Smooth muscle cell (in vitro differentiated cells): Measurements from ENCODE around the gene KCTD18. TPM values are rescaled to one million over a fixed set of nuclear protein-coding genes. Genes with fewer than 3 reads are reported as not detected.
A peak's percentile ranks its signal among the peaks of the same experiment; 100 is the strongest.

Source experiments
- DNase-seq: peaks from one replicate; lab custom pipeline; 2025; ENCODE audit not compliant: unreplicated experiment; lab: John Stamatoyannopoulos, UW
- H2AFZ ChIP-seq: fragments of 200-600 bp; sonication (generic); 2 replicates; pipeline ENCODE4 v1.6.0; 2016; ENCODE audit warnings: antibody characterized with exemption, low read depth, mild to moderate bottlenecking
- H3F3A ChIP-seq: fragments of 200-600 bp; sonication (generic); 2 replicates; pipeline ENCODE4 v1.6.0; 2017; ENCODE audit warnings: antibody characterized with exemption, low read depth
- H3K27ac ChIP-seq: fragments of 200-600 bp; sonication (generic); 2 replicates; pipeline ENCODE4 v1.5.1; 2016; ENCODE audit warnings: low read depth, mild to moderate bottlenecking
- H3K27me3 ChIP-seq: fragments of 200-600 bp; sonication (generic); 2 replicates; pipeline ENCODE4 v1.6.1; 2016; ENCODE audit warnings: low read depth, mild to moderate bottlenecking
- H3K36me3 ChIP-seq: fragments of 200-600 bp; sonication (generic); 2 replicates; pipeline ENCODE4 v1.5.1; 2016; ENCODE audit warnings: low read depth
- H3K4me1 ChIP-seq: fragments of 200-600 bp; sonication (generic); 2 replicates; pipeline ENCODE4 v1.5.1; 2016; ENCODE audit warnings: low read depth
- H3K4me2 ChIP-seq: fragments of 200-600 bp; sonication (generic); 2 replicates; pipeline ENCODE4 v1.6.0; 2016; ENCODE audit warnings: mild to moderate bottlenecking
- H3K4me3 ChIP-seq: fragments of 200-600 bp; sonication (generic); 2 replicates; pipeline ENCODE4 v1.5.1; 2016; ENCODE audit warnings: mild to moderate bottlenecking
- H3K79me2 ChIP-seq: fragments of 200-600 bp; sonication (generic); 2 replicates; pipeline ENCODE4 v1.6.0; 2016; ENCODE audit warnings: low read depth, mild to moderate bottlenecking
- H3K9ac ChIP-seq: fragments of 200-600 bp; sonication (generic); 2 replicates; pipeline ENCODE4 v1.6.0; 2016; ENCODE audit warnings: low read depth
- H3K9me3 ChIP-seq: fragments of 200-600 bp; sonication (generic); replicated peaks from 2 replicates; pipeline ENCODE4 v1.5.1; 2016; ENCODE audit warnings: low read depth
- H4K20me1 ChIP-seq: fragments of 200-600 bp; sonication (generic); 2 replicates; pipeline ENCODE4 v1.6.0; 2016; ENCODE audit warnings: low read depth
- WGBS: methylation state at CpG from one replicate; pipeline ENCODE4 v1.1.7; 2016; ENCODE audit warnings: low lambda C conversion rate; 5-methylcytosine and 5-hydroxymethylcytosine counted together
- polyA plus RNA-seq: library from polyadenylated mRNA; unstranded; fragments of >200 nt; fragmentation: Nextera tagmentation; extraction: Ambion mirVana; gene quantifications from 2 replicates; pipeline ENCODE4 v1.2.1, GENCODE V29; 2016
- total RNA-seq: library from RNA; depleted of rRNA; stranded (reverse); fragments of >200 nt; gene quantifications from 2 replicates; pipeline ENCODE4 v1.2.3, GENCODE V29; 2014
- TF ChIP-seq, protein P1 (sequence below): fragments of 200-600 bp; sonication (generic); IDR thresholded peaks from 2 replicates; pipeline ENCODE4 v1.5.1; 2017; ENCODE audit warnings: borderline replicate concordance, mild to moderate bottlenecking, antibody characterized with exemption; ENCODE audit not compliant: insufficient read depth, poor library complexity, severe bottlenecking

Gene KCTD18
- total and polyA plus RNA-seq, 2 experiments from 2014 or later: 10.3 to 10.9 TPM

DNA sequence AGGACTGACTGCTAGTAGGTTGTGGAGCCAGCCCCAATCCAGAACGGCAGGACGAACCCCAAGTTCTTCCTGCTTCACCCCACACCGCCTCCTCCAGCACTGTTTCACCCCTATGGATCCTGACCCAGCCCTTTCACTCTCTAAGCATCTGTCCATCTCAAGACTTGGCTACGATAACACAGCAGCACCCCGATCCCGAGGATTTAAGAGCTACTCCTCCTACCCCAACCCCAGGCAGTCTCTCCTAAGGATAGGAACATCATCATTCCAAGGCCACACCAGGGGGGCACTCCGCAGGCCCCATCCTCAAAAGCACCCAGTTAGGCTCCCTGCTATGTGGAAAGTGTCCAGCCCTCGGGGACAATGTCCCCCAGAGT lies 645 bp downstream of the KCTD18 start:
- Histone ChIP-seq H3K9me3 (no peaks in the 10 kb centered on the region), H3K4me2 (peak overlapping the region; percentile 91), H4K20me1 (no peaks in the 10 kb centered on the region), H3K9ac (peak overlapping the region; percentile 77), H3K79me2 (peaks cover 7% of the 10 kb centered on the region), H2AFZ (peak overlapping the region; percentile 63), H3K4me3 (peak overlapping the region; percentile 90), H3K27me3 (no peaks in the 10 kb centered on the region), H3K36me3 (no peaks in the 10 kb centered on the region), H3K4me1 (peaks cover 9% of the 10 kb centered on the region), H3K27ac (no peak overlapping the region), H3F3A (peaks cover 7% of the 10 kb centered on the region)
- 62% methylated on average over 8 of the region's 8 CpGs for WGBS
- DNase-seq: no peak
- TF ChIP-seq, protein P1, sequence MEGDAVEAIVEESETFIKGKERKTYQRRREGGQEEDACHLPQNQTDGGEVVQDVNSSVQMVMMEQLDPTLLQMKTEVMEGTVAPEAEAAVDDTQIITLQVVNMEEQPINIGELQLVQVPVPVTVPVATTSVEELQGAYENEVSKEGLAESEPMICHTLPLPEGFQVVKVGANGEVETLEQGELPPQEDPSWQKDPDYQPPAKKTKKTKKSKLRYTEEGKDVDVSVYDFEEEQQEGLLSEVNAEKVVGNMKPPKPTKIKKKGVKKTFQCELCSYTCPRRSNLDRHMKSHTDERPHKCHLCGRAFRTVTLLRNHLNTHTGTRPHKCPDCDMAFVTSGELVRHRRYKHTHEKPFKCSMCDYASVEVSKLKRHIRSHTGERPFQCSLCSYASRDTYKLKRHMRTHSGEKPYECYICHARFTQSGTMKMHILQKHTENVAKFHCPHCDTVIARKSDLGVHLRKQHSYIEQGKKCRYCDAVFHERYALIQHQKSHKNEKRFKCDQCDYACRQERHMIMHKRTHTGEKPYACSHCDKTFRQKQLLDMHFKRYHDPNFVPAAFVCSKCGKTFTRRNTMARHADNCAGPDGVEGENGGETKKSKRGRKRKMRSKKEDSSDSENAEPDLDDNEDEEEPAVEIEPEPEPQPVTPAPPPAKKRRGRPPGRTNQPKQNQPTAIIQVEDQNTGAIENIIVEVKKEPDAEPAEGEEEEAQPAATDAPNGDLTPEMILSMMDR: no peak

DNA sequence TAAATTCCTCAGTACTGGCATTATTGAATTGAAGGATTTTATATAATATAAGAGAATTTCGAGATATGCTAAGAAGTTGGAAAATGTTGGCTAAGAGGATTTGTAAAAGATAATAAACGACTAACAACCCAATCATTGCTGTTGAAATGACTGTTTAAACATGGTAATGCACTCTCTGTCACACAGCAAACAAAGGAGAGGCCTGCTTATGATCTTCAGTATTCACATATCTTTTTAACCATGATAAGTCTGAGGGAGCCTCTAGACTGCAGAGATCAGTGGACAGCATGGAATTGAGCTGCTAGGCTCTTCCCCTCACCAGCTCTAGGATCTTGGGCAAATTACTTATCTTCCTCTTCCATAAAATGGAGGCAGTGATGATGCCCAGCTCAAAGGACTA lies 2.7 kb downstream of the KCTD18 start:
- Histone ChIP-seq H3K9ac (no peak overlapping the region), H3K4me1 (peaks cover 9% of the 10 kb centered on the region), H3K4me3 (no peak overlapping the region), H3K27ac (no peak overlapping the region), H3K27me3 (no peaks in the 10 kb centered on the region), H3K36me3 (peaks cover 3% of the 10 kb centered on the region), H3F3A (peaks cover 7% of the 10 kb centered on the region), H2AFZ (no peak overlapping the region), H3K79me2 (peaks cover 7% of the 10 kb centered on the region), H3K4me2 (no peak overlapping the region), H4K20me1 (no peaks in the 10 kb centered on the region), H3K9me3 (no peaks in the 10 kb centered on the region)
- DNase-seq: no peak
- WGBS: 88% methylated on average over 2 of the region's 2 CpGs
- TF ChIP-seq, protein P1: no peak

DNA sequence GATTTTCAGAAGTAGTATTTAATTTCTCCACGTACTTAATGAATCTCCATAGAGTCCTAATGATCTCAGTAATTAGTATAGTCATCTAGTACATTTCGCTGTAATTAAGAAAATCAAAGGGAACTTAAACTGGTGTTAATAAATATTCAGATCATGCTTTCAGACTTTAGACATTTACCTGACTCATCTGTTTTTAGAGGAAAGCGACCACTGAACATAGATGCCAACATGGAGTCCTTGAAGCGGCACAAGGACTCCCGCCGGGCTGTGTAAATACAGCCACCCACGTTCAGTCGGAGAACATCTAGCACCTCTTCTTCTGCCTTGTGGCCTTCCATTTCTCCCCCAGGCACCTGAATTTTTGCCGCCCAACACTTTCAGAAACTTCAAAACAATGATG lies 3.2 kb downstream of the KCTD18 start:
- peaks cover 7% of the 10 kb centered on the region for H3K79me2 ChIP-seq
- DNase-seq: no peak
- no peak overlapping the region for H3K27ac ChIP-seq
- TF ChIP-seq, protein P1: no peak
- WGBS: 83% methylated on average over 9 of the region's 9 CpGs
- peaks cover 9% of the 10 kb centered on the region for H3K4me1 ChIP-seq
- H3K36me3 ChIP-seq: peaks cover 3% of the 10 kb centered on the region
- peaks cover 7% of the 10 kb centered on the region for H3F3A ChIP-seq
- H3K27me3 ChIP-seq: no peaks in the 10 kb centered on the region
- H3K9me3 ChIP-seq: no peaks in the 10 kb centered on the region
- no peak overlapping the region for H3K4me3 ChIP-seq
- no peak overlapping the region for H3K9ac ChIP-seq
- H4K20me1 ChIP-seq: no peaks in the 10 kb centered on the region
- H3K4me2 ChIP-seq: no peak overlapping the region
- no peak overlapping the region for H2AFZ ChIP-seq

DNA sequence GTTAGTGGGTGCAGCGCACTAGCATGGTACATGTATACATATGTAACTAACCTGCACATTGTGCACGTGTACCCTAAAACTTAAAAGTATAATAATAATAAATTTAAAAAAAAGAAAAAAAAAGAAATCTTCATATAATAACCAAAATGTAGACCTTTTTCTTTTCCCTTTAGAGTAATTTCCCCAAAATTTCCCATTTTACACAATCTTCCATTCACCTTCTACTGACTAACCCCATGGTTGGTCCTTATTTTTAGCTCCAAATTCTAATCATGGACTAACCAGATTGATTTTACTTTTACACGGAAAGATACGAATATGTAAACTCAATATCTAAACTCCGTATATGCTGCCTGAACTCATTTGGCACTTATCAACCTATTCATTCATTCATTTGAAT lies 7.7 kb downstream of the KCTD18 start:
- Histone ChIP-seq H3K9me3 (no peaks in the 10 kb centered on the region), H3K36me3 (peaks cover 3% of the 10 kb centered on the region), H3K4me2 (no peak overlapping the region), H3F3A (no peaks in the 10 kb centered on the region), H3K27ac (no peak overlapping the region), H3K27me3 (no peaks in the 10 kb centered on the region), H3K4me1 (no peaks in the 10 kb centered on the region), H3K79me2 (peaks cover 3% of the 10 kb centered on the region), H3K9ac (no peak overlapping the region), H2AFZ (no peak overlapping the region), H3K4me3 (no peak overlapping the region), H4K20me1 (no peaks in the 10 kb centered on the region)
- WGBS: 96% methylated on average over 5 of the region's 5 CpGs
- TF ChIP-seq, protein P1: no peak
- no peak for DNase-seq
